HEK293 (cell line): ENCODE results near the gene DNAJC22.

ENCODE experiments used
- CTCF ChIP-seq: fragments of 450-650 bp; formaldehyde crosslinking; IDR thresholded peaks from 2 replicates; pipeline ENCODE4 v1.5.1; 2016; ENCODE audit warnings: missing biosample characterization, missing genetic modification characterization
- SP2 ChIP-seq: fragments of 450-650 bp; formaldehyde crosslinking; IDR thresholded peaks from 2 replicates; pipeline ENCODE4 v1.5.1; 2016; ENCODE audit warnings: missing biosample characterization, missing genetic modification characterization
- ZBTB48 ChIP-seq: fragments of 450-650 bp; formaldehyde crosslinking; IDR thresholded peaks from 2 replicates; pipeline ENCODE4 v1.5.1; 2016; ENCODE audit warnings: missing biosample characterization, missing genetic modification characterization
- ZNF350 ChIP-seq: fragments of 450-650 bp; formaldehyde crosslinking; IDR thresholded peaks from 2 replicates; pipeline ENCODE4 v1.5.0; 2017; ENCODE audit warnings: missing biosample characterization, mild to moderate bottlenecking, missing genetic modification characterization

- no peak for TF ChIP-seq ZBTB48
- no peak for TF ChIP-seq SP2 (tag by site-specific recombination)
- no peak for TF ChIP-seq CTCF (tag by site-specific recombination)
- TF ChIP-seq ZNF350 = no peak
These were observed 18.8 kb upstream of the DNAJC22 start for GRCh38 chr12:49327887-49328286.
